HCT116 (cell line): Measurements from ENCODE around the gene PBX1. TPM values are rescaled to one million over a fixed set of nuclear protein-coding genes. Genes with fewer than 3 reads are reported as not detected.

Source experiments
- ATAC-seq: fragments of 200-7000 bp; cut with Tn5 transposase; 2 replicates; pipeline ENCODE4 v1.9.1; 2020; ENCODE audit warnings: mild to moderate bottlenecking, moderate library complexity
- BruUV-seq: library from RNA; stranded (reverse); fragments of 400-500 nt; replicated peaks from 2 replicates; lab custom pipeline; 2021; lab: Mats Ljungman, UMichigan
- CTCF ChIA-PET: fragments of 300-600 bp; sonication (Branson Sonifier 250); formaldehyde crosslinking; loops from one replicate; lab custom pipeline; 2021; ENCODE audit warnings: antibody characterized with exemption; lab: Charles Lee
- POLR2A ChIA-PET: fragments of 300-600, 350-600 bp; sonication (Branson Sonifier 250); formaldehyde crosslinking; loops from one replicate; lab custom pipeline; 2021; ENCODE audit warnings: antibody characterized with exemption; lab: Charles Lee
- RAD21 ChIA-PET, 2 experiments: fragments of 300-600 bp; sonication (Branson Sonifier 250); formaldehyde crosslinking; loops; one replicate each; lab custom pipeline; 2023; ENCODE audit warnings: low total read pairs in 2 of 2; ENCODE audit not compliant: uncharacterized antibody in 2 of 2, unreplicated experiment in 2 of 2, low non-redundant PET in 1 of 2; lab: Charles Lee
- DNase-seq: peaks from one replicate; pipeline ENCODE4 v3.0.0-alpha.2; 2010; ENCODE audit warnings: low read depth, low spot score
- H2AFZ ChIP-seq: fragments of 200-600 bp; shearing (Covaris generic), sonication (generic); 2 replicates; pipeline ENCODE4 v1.6.1; 2017; ENCODE audit warnings: low read depth, mixed run types, mixed read lengths, antibody characterized with exemption, low read length; ENCODE audit not compliant: poor library complexity, severe bottlenecking
- H3K27ac ChIP-seq: 2 replicates; pipeline ENCODE4 v1.5.1; 2012; ENCODE audit warnings: low read depth, low read length
- H3K27me3 ChIP-seq: fragments of 200-600 bp; sonication (generic); 2 replicates; pipeline ENCODE4 v1.6.1; 2016; ENCODE audit warnings: mixed run types, low read length, mixed read lengths; ENCODE audit not compliant: insufficient read depth
- H3K36me3 ChIP-seq, 2 experiments: fragments of 200-500 bp in 1 of 2; fragments of 200-600 bp in 1 of 2; sonication (Bioruptor generic) in 1 of 2; sonication (generic) in 1 of 2; 2 replicates each; pipeline versions ENCODE4 v1.5.1 to v1.6.1; 2014 to 2016; ENCODE audit warnings: low read length in 2 of 2, inconsistent platforms in 1 of 2, mixed read lengths in 1 of 2, mixed run types in 1 of 2; ENCODE audit not compliant: insufficient read depth in 2 of 2, control insufficient read depth in 1 of 2
- H3K4me1 ChIP-seq, 2 experiments: fragments of 200-600 bp in 1 of 2; sonication (generic) in 1 of 2; 2 replicates each; pipeline versions ENCODE4 v1.5.1 to v1.6.1; 2012 to 2017; ENCODE audit warnings: low read length in 2 of 2, inconsistent platforms in 1 of 2, mild to moderate bottlenecking in 1 of 2, mixed read lengths in 1 of 2, mixed run types in 1 of 2, moderate library complexity in 1 of 2; ENCODE audit not compliant: insufficient read depth in 2 of 2, control insufficient read depth in 1 of 2
- H3K4me2 ChIP-seq: fragments of 200-600 bp; sonication (generic); 2 replicates; pipeline ENCODE4 v1.6.1; 2017; ENCODE audit warnings: mixed run types, low read length, mixed read lengths
- H3K4me3 ChIP-seq, 2 experiments: fragments of 200-600 bp in 1 of 2; sonication (generic) in 1 of 2; replicated peaks in 1 of 2; 2 replicates each; pipeline ENCODE4 v1.5.1; 2011 to 2016; ENCODE audit warnings: low read length in 2 of 2, control low read depth in 1 of 2, low read depth in 1 of 2, mild to moderate bottlenecking in 1 of 2, mixed read lengths in 1 of 2, mixed run types in 1 of 2
- H3K79me2 ChIP-seq: fragments of 200-600 bp; sonication (generic); 2 replicates; pipeline ENCODE4 v1.6.1; 2017; ENCODE audit warnings: mild to moderate bottlenecking, mixed run types, low read length, moderate library complexity, mixed read lengths; ENCODE audit not compliant: insufficient read depth
- H3K9ac ChIP-seq: fragments of 200-600 bp; sonication (generic); 2 replicates; pipeline ENCODE4 v1.6.1; 2016; ENCODE audit warnings: low read length, mixed read lengths
- H3K9me2 ChIP-seq: fragments of 200-600 bp; sonication (generic), shearing (Covaris generic); 2 replicates; pipeline ENCODE4 v1.6.1; 2017; ENCODE audit warnings: mixed run types, mild to moderate bottlenecking, moderate library complexity; ENCODE audit not compliant: insufficient read depth
- H3K9me3 ChIP-seq, 2 experiments: fragments of 200-500 bp in 1 of 2; fragments of 200-600 bp in 1 of 2; sonication (Bioruptor generic) in 1 of 2; sonication (generic) in 1 of 2; 2 replicates each; pipeline ENCODE4 v1.6.1; 2014 to 2017; ENCODE audit warnings: low read length in 2 of 2, mixed read lengths in 2 of 2, inconsistent platforms in 1 of 2, low read depth in 1 of 2, mild to moderate bottlenecking in 1 of 2, mixed run types in 1 of 2, moderate library complexity in 1 of 2; ENCODE audit not compliant: control insufficient read depth in 1 of 2, insufficient read depth in 1 of 2
- H4K20me1 ChIP-seq: fragments of 200-600 bp; sonication (generic), shearing (Covaris generic); 2 replicates; pipeline ENCODE4 v1.6.1; 2017; ENCODE audit warnings: mixed run types, mild to moderate bottlenecking, moderate library complexity; ENCODE audit not compliant: insufficient read depth
- EGR1 ChIP-seq: IDR thresholded peaks from 2 replicates; pipeline ENCODE4 v1.6.1; 2012; ENCODE audit warnings: low read depth
- EZH2 ChIP-seq: fragments of 200-600 bp; sonication (generic); IDR thresholded peaks from 2 replicates; pipeline ENCODE4 v1.6.1; 2017; ENCODE audit warnings: antibody characterized with exemption, mixed run types
- EZH2phosphoT487 ChIP-seq: fragments of 200-600 bp; IDR thresholded peaks from 2 replicates; pipeline ENCODE4 v1.6.1; 2018; ENCODE audit warnings: antibody characterized with exemption, borderline replicate concordance
- FOSL1 ChIP-seq: IDR thresholded peaks from 2 replicates; pipeline ENCODE4 v1.6.1; 2012; ENCODE audit warnings: low read depth
- POLR2A ChIP-seq: IDR thresholded peaks from 2 replicates; pipeline ENCODE4 v1.7.0; 2011; ENCODE audit warnings: borderline replicate concordance; ENCODE audit not compliant: insufficient read depth, insufficient read length; ENCODE audit errors: extremely low read depth
- POLR2AphosphoS5 ChIP-seq: IDR thresholded peaks from 2 replicates; pipeline ENCODE4 v1.6.1; 2011; ENCODE audit warnings: mild to moderate bottlenecking, low read depth, low read length, moderate library complexity
- RAD21 ChIP-seq: IDR thresholded peaks from 2 replicates; pipeline ENCODE4 v1.6.1; 2012; ENCODE audit warnings: low read depth, mild to moderate bottlenecking
- SP1 ChIP-seq: IDR thresholded peaks from 2 replicates; pipeline ENCODE4 v1.6.1; 2012; ENCODE audit warnings: low read depth
- SRF ChIP-seq: IDR thresholded peaks from 2 replicates; pipeline ENCODE4 v1.6.1; 2012; ENCODE audit warnings: low read depth
- TCF7L2 ChIP-seq: IDR thresholded peaks from 2 replicates; pipeline ENCODE4 v1.7.0; 2011; ENCODE audit warnings: borderline replicate concordance, inconsistent platforms; ENCODE audit not compliant: insufficient read depth, insufficient read length; ENCODE audit errors: extremely low read depth
- ZFX ChIP-seq: fragments of 450-650 bp; IDR thresholded peaks from 2 replicates; pipeline ENCODE4 v1.6.1; 2017
- ZNF274 ChIP-seq: fragments of 200-500 bp; sonication (Bioruptor generic); IDR thresholded peaks from 2 replicates; pipeline ENCODE4 v1.6.1; 2014; ENCODE audit warnings: mild to moderate bottlenecking, low read depth, low read length, inconsistent platforms
- intact Hi-C: fragments of 100-400 bp; cut with micrococcal nuclease; formaldehyde crosslinking; loops from 2 replicates; pipeline ENCODE4 v1.10.0; 2022
- total RNA-seq: library from RNA; stranded (reverse); gene quantifications from one replicate; pipeline ENCODE4 v1.2.1, GENCODE V29; 2021; ENCODE audit not compliant: unreplicated experiment
- TF ChIP-seq, protein P1 (sequence below), 3 experiments: fragments of 200-600 bp in 1 of 3; sonication (generic) in 1 of 3; IDR thresholded peaks in 2 of 3; conservative IDR thresholded peaks in 1 of 3; 2 replicates each; pipeline ENCODE4 v1.5.1; 2012 to 2017; ENCODE audit warnings: low read depth in 2 of 3, low read length in 2 of 3, antibody characterized with exemption in 1 of 3, borderline replicate concordance in 1 of 3, control low read depth in 1 of 3, mild to moderate bottlenecking in 1 of 3, mixed read lengths in 1 of 3, mixed run types in 1 of 3, moderate library complexity in 1 of 3; ENCODE audit not compliant: insufficient read depth in 1 of 3
- TF ChIP-seq, protein P2 (sequence below): IDR thresholded peaks from 2 replicates; pipeline ENCODE4 v1.6.1; 2011; ENCODE audit warnings: mild to moderate bottlenecking, low read length, moderate library complexity; ENCODE audit not compliant: insufficient replicate concordance; ENCODE audit errors: extremely low read depth

The PBX1 gene
- total RNA-seq, 1 experiment from 2014 or later: 29.6 TPM

DNA sequence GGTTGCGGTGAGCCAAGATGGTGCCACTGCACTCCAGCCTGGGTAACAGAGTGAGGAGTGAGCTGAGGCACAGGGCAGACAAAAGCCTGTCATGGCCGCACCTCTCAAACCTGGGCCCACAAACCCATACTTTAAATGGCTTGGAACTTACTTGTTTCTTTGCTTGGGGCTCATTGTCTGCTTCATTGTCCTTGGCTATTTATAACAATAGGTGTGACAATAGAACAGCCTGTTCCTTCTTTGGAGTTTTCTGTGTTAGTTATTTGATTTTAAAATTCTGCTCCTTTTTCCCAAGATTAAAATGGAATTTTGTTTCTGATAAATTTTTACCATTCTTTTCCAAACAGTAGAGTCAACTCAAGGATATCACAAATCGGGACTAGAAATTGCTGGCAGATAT, 94.7 kb downstream of the PBX1 start:
- ChIA-PET CTCF (no interaction called here), RAD21 (no interaction called here), POLR2A (no interaction called here)
- no peak overlapping the region for H2AFZ ChIP-seq
- peaks cover 26 to 28% of the 10 kb centered on the region in 2 experiments for H3K4me1 ChIP-seq
- no peaks in the 10 kb centered on the region for H3K9me2 ChIP-seq
- H3K79me2 ChIP-seq: no peaks in the 10 kb centered on the region
- H3K9ac ChIP-seq: no peak overlapping the region
- no peaks in the 10 kb centered on the region for H4K20me1 ChIP-seq
- TF ChIP-seq POLR2A (no peak), EGR1 (no peak)
- H3K36me3 ChIP-seq: no peaks in the 10 kb centered on the region
- BruUV-seq: no TSS peak
- no peak overlapping the region for H3K4me2 ChIP-seq
- H3K27ac ChIP-seq: no peak overlapping the region
- intact Hi-C loops: no loop called here
- no peaks in the 10 kb centered on the region for H3K9me3 ChIP-seq
- no peak overlapping the region for H3K4me3 ChIP-seq
- no peak for DNase-seq
- H3K27me3 ChIP-seq: no peaks in the 10 kb centered on the region
- ATAC-seq: no peak

DNA sequence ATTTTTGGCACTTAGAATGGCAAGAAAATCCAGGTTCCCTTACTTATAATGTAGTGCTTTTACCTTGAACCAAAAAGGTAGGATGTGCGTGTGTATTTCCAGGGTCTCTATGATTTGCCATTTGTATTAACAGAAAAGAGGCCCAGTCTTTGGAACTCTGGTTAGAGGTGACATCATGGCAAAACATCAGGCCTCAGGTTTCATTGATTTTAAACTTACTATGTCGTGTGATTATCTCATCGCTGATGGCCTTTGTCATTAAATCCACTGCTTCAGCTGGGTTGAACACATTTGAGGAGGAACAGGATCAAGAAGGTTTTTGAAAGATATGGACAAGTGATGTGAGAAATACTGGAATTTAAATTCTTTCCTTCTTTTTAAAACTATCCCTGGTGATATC, 95.2 kb downstream of the PBX1 start:
- TF ChIP-seq, protein P1, sequence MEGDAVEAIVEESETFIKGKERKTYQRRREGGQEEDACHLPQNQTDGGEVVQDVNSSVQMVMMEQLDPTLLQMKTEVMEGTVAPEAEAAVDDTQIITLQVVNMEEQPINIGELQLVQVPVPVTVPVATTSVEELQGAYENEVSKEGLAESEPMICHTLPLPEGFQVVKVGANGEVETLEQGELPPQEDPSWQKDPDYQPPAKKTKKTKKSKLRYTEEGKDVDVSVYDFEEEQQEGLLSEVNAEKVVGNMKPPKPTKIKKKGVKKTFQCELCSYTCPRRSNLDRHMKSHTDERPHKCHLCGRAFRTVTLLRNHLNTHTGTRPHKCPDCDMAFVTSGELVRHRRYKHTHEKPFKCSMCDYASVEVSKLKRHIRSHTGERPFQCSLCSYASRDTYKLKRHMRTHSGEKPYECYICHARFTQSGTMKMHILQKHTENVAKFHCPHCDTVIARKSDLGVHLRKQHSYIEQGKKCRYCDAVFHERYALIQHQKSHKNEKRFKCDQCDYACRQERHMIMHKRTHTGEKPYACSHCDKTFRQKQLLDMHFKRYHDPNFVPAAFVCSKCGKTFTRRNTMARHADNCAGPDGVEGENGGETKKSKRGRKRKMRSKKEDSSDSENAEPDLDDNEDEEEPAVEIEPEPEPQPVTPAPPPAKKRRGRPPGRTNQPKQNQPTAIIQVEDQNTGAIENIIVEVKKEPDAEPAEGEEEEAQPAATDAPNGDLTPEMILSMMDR (IDR thresholded peaks at IDR 0.05 in 2 of 3, conservative IDR thresholded peaks at IDR 0.05 in 1 of 3; ENCODE audit: borderline replicate concordance in 1 of 3, insufficient read depth in 1 of 3, low read depth in 2 of 3, low read length in 2 of 3): no peak
- TF ChIP-seq POLR2A (no peak), EZH2phosphoT487 (no peak), SP1 (no peak), EZH2 (no peak), EGR1 (no peak), RAD21 (no peak), POLR2AphosphoS5 (no peak), SRF (no peak), ZFX (no peak), ZNF274 (no peak), FOSL1 (no peak), TCF7L2 (no peak)
- TF ChIP-seq, protein P2, sequence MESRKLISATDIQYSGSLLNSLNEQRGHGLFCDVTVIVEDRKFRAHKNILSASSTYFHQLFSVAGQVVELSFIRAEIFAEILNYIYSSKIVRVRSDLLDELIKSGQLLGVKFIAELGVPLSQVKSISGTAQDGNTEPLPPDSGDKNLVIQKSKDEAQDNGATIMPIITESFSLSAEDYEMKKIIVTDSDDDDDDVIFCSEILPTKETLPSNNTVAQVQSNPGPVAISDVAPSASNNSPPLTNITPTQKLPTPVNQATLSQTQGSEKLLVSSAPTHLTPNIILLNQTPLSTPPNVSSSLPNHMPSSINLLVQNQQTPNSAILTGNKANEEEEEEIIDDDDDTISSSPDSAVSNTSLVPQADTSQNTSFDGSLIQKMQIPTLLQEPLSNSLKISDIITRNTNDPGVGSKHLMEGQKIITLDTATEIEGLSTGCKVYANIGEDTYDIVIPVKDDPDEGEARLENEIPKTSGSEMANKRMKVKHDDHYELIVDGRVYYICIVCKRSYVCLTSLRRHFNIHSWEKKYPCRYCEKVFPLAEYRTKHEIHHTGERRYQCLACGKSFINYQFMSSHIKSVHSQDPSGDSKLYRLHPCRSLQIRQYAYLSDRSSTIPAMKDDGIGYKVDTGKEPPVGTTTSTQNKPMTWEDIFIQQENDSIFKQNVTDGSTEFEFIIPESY: no peak
- Histone ChIP-seq H3K4me1 (peaks cover 26 to 28% of the 10 kb centered on the region in 2 experiments), H3K27me3 (no peaks in the 10 kb centered on the region), H3K4me2 (no peak overlapping the region), H3K9ac (no peak overlapping the region), H3K4me3 (no peak overlapping the region), H3K79me2 (no peaks in the 10 kb centered on the region), H3K36me3 (no peaks in the 10 kb centered on the region), H2AFZ (no peak overlapping the region), H3K9me3 (no peaks in the 10 kb centered on the region), H3K27ac (no peak overlapping the region), H3K9me2 (no peaks in the 10 kb centered on the region), H4K20me1 (no peaks in the 10 kb centered on the region)
- RAD21 ChIA-PET: no interaction called here
- ATAC-seq: no peak
- POLR2A ChIA-PET: no interaction called here
- no peak for DNase-seq
- CTCF ChIA-PET: no interaction called here
- intact Hi-C loops: no loop called here
- no TSS peak for BruUV-seq
